Chondrocyte (in vitro differentiated cells): ENCODE results near the gene IL17C. TPM values are rescaled to one million over a fixed set of nuclear protein-coding genes. Genes with fewer than 3 reads are reported as not detected.

Experiments
- DNase-seq: peaks from one replicate; pipeline ENCODE4 v3.0.0; 2021; ENCODE audit warnings: mixed read lengths, low spot score
- H3K27ac Mint-ChIP-seq: one replicate; pipeline ENCODE4 v1.8.0; 2021; ENCODE audit warnings: mild to moderate bottlenecking, moderate library complexity, mixed read lengths; ENCODE audit not compliant: unreplicated experiment
- H3K27me3 Mint-ChIP-seq: 2 replicates; pipeline ENCODE4 v1.8.0; 2021; ENCODE audit warnings: low read depth, mixed read lengths
- H3K36me3 Mint-ChIP-seq: 2 replicates; pipeline ENCODE4 v1.8.0; 2021; ENCODE audit warnings: low read depth, mixed read lengths
- H3K4me1 Mint-ChIP-seq: 2 replicates; pipeline ENCODE4 v1.8.0; 2021; ENCODE audit warnings: low read depth, mild to moderate bottlenecking, mixed read lengths
- H3K4me3 Mint-ChIP-seq: one replicate; pipeline ENCODE4 v1.8.0; 2021; ENCODE audit warnings: mild to moderate bottlenecking, moderate library complexity, mixed read lengths; ENCODE audit not compliant: unreplicated experiment
- H3K9me3 Mint-ChIP-seq: 2 replicates; pipeline ENCODE4 v1.8.0; 2021; ENCODE audit warnings: low read depth, mixed read lengths
- CTCF ChIP-seq: fragments of 200-600 bp; sonication (generic); IDR thresholded peaks from 2 replicates; pipeline ENCODE4 v1.5.0; 2021; ENCODE audit warnings: antibody characterized with exemption, mild to moderate bottlenecking, moderate library complexity
- total RNA-seq: library from RNA; stranded (reverse); gene quantifications from 3 replicates; pipeline ENCODE4 v1.2.1, GENCODE V29; 2021

The IL17C gene
- total RNA-seq, 1 donor from 2014 or later: not detected

DNA sequence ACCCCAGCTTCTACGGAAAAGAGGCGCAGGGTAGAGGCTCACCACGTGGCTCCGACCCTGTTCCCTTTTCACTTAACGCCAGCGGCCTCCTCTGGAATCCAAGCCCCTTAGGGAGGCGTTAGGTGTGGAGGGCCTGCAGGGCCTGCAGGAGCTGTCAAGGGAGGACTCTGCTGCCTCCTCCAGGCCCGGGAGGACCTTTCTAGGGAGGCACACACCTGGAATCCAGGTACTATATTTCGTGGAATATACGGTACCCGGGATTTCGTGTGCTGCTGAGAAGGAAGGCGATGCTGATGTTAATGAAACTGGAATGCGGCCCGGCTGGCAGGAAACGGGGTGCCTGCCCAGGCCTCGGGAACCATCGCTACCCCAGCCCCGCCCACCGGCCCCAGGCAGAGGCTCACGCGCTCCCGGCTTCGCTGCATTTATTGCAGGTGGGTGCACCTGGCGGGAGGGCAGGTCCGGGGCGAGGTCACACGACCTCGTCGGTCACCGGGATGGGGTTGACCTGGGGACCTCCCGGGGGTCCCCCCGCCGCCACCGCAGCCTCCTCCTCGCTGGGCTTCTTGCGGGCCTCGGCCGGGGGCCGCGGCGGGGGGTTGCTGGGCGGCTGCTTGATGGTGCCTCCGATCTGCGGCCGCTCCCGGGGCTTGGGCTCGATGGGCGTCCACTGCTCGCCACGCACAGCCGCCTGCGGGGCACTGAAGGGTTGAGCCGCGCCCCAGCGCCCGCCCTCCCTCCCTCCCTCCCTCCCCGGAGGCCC lies 4.7 kb downstream of the IL17C start:
- Mint-ChIP-seq H3K36me3 (no peaks in the 10 kb centered on the region), H3K4me1 (no peaks in the 10 kb centered on the region), H3K9me3 (no peaks in the 10 kb centered on the region), H3K4me3 (no peak overlapping the region), H3K27me3 (peaks cover 3% of the 10 kb centered on the region), H3K27ac (no peak overlapping the region)
- no peak for DNase-seq
- TF ChIP-seq CTCF: no peak

GRCh38 chr16:88643644-88643932 lies 5.2 kb downstream of the IL17C start:
- no peaks in the 10 kb centered on the region for H3K4me1 Mint-ChIP-seq
- H3K36me3 Mint-ChIP-seq: no peaks in the 10 kb centered on the region
- H3K9me3 Mint-ChIP-seq: no peaks in the 10 kb centered on the region
- H3K4me3 Mint-ChIP-seq: no peak overlapping the region
- H3K27ac Mint-ChIP-seq: no peak overlapping the region
- no peak for DNase-seq
- no peak for TF ChIP-seq CTCF
- H3K27me3 Mint-ChIP-seq: peaks cover 3% of the 10 kb centered on the region

DNA sequence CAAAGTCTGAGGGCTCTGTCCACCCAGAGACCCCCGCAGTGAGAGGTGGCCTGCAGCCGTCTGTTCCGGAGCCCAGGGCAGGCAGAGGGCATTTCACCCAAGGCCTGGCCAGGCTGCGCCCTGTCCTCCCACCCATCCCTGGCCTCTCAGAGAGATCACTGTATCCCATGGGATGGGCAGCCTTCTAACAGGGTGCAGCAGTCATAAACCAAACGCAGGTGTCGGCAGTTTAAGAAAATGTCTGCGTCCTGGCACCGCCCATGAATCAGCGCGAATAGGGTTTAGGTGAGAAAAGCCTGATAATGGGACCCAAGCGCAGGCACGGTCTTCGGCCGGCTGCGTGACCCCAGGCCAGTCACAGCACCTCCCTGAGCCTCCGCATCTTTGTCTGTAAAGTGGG lies 7.1 kb downstream of the IL17C start:
- no peak overlapping the region for H3K27ac Mint-ChIP-seq

DNA sequence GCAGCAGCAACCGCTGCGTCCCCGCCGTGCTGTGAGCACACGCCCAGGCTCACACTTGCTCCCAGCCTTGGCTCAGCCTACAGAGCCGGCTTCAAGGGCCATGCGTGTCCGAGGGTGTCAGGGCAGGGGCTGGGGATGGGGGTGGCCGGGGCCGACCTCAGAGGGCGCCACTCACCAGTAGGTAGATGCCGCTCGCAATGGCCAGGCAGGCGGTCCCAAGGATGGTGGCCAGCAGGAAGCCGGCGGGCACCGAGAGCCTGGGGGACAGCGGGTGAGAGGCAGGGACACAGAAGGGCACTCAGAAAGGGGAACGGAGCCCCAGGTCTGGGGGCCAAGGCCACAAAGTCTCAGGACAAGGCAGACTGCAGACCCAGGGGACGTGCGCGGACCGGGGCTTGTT lies 7.6 kb downstream of the IL17C start:
- H3K36me3 Mint-ChIP-seq: no peaks in the 10 kb centered on the region
- H3K9me3 Mint-ChIP-seq: no peaks in the 10 kb centered on the region
- no peak overlapping the region for H3K27ac Mint-ChIP-seq
- no peak for TF ChIP-seq CTCF
- H3K4me3 Mint-ChIP-seq: no peak overlapping the region
- DNase-seq: no peak
- peaks cover 9% of the 10 kb centered on the region for H3K4me1 Mint-ChIP-seq
- H3K27me3 Mint-ChIP-seq: no peaks in the 10 kb centered on the region

More for the DNA sequence above, 7.1 kb downstream of the IL17C start:
- no peak for DNase-seq
- no peak overlapping the region for H3K4me3 Mint-ChIP-seq
- H3K36me3 Mint-ChIP-seq: no peaks in the 10 kb centered on the region
- H3K9me3 Mint-ChIP-seq: no peaks in the 10 kb centered on the region
- no peak for TF ChIP-seq CTCF
- H3K4me1 Mint-ChIP-seq: peaks cover 9% of the 10 kb centered on the region
- no peaks in the 10 kb centered on the region for H3K27me3 Mint-ChIP-seq

DNA sequence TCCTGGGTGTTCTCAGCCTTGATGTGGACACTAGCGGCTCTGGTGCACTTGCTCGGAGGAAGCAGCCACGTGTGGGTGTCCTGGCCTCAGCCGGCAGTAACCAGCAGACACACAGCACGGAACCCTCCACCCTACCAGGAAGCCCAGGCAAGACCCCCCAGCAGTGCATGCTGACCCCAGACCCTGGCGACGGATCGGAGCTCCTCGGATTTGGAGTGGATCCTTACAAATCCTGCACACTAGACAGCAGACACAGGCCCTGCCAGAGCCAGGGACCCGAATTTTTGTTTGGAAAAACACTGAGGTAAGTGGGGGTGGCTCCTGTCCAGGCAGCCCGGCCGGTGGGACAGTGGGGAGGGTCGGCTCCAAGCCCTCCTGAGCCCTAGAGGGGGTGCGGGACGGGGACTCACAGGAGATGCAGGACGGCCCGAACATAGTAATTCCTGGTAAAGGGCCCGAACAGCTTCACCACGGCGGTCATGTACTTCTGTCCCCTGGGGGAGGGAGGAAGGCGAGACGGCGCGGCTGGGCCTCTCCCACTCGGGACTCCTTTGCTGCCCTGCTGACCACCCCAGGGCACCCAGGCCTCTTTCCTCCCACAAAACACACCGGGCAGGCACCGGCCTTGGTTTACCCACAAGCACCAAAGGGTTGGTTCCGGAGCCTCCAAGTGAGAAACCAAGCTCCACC lies 8.1 kb downstream of the IL17C start:
- Mint-ChIP-seq H3K36me3 (no peaks in the 10 kb centered on the region), H3K4me1 (peaks cover 15% of the 10 kb centered on the region), H3K9me3 (no peaks in the 10 kb centered on the region), H3K27ac (no peak overlapping the region), H3K4me3 (no peak overlapping the region), H3K27me3 (no peaks in the 10 kb centered on the region)
- DNase-seq: no peak
- no peak for TF ChIP-seq CTCF
